GM19351 (cell line): Measurements from ENCODE around the gene PPP1R36.
"Not testable (repeated sequence)": the region's sequence is repeated elsewhere in the genome, so short reads cannot be mapped to it uniquely, and the experiment has no call there.

Source experiments
- ATAC-seq: cut with Tn5 transposase; IDR thresholded peaks from one replicate; pipeline ENCODE4 v1.9.1; 2021; ENCODE audit warnings: mild to moderate bottlenecking, moderate library complexity; ENCODE audit not compliant: unreplicated experiment

PPP1R36 gene

GRCh38 chr14:64518229-64518628, 31.5 kb upstream of the PPP1R36 start:
- ATAC-seq = no peak

- ATAC-seq = no peak
Observed at GRCh38 chr14:64520699-64521098, 29.1 kb upstream of the PPP1R36 start.

GRCh38 chr14:64522591-64523355, 27.0 kb upstream of the PPP1R36 start:
- no peak for ATAC-seq

GRCh38 chr14:64525354-64525753, 24.4 kb upstream of the PPP1R36 start:
- ATAC-seq = no peak

- no peak for ATAC-seq
Observed at GRCh38 chr14:64531567-64531966, 18.2 kb upstream of the PPP1R36 start.

GRCh38 chr14:64536488-64537245, 13.1 kb upstream of the PPP1R36 start:
- ATAC-seq = no peak

- peak; percentile 95 for ATAC-seq
Observed at GRCh38 chr14:64540208-64541202, 9.3 kb upstream of the PPP1R36 start, which contains the start of gene HSPA2. Gene HSPA2 (plus strand): TSS chr14:64540741. CDS start chr14:64540850, 109 bp downstream.

GRCh38 chr14:64541261-64541971, 8.3 kb upstream of the PPP1R36 start:
- ATAC-seq = no peak

- ATAC-seq = no peak
Observed at GRCh38 chr14:64541972-64542835, 7.6 kb upstream of the PPP1R36 start.

GRCh38 chr14:64542836-64543201, 6.9 kb upstream of the PPP1R36 start:
- no peak for ATAC-seq

GRCh38 chr14:64544607-64545312, 5.0 kb upstream of the PPP1R36 start:
- no peak for ATAC-seq

GRCh38 chr14:64549016-64549415, 745 bp upstream of the PPP1R36 start:
- ATAC-seq = no peak

GRCh38 chr14:64550621-64551333, 1.0 kb downstream of the PPP1R36 start:
- ATAC-seq = no peak

GRCh38 chr14:64554556-64554955, 4.8 kb downstream of the PPP1R36 start:
- no peak for ATAC-seq

- no peak for ATAC-seq
Observed at GRCh38 chr14:64556526-64556925, 6.8 kb downstream of the PPP1R36 start.

GRCh38 chr14:64558216-64558615, 8.5 kb downstream of the PPP1R36 start:
- not testable (repeated sequence) for ATAC-seq

- no peak for ATAC-seq
Observed at GRCh38 chr14:64561631-64562030, 11.9 kb downstream of the PPP1R36 start.

GRCh38 chr14:64562436-64562835, 12.7 kb downstream of the PPP1R36 start:
- no peak for ATAC-seq
